Fibroblast of lung (primary cell): ENCODE data around the gene ZNF785.

Source experiments
- EZH2 ChIP-seq: IDR thresholded peaks from 2 replicates; pipeline ENCODE4 v1.5.1; 2012; ENCODE audit warnings: low read length, control low read depth, mild to moderate bottlenecking; ENCODE audit errors: missing control alignments
- TF ChIP-seq, protein P1 (sequence below), 2 donors: IDR thresholded peaks in 1 of 2; conservative IDR thresholded peaks in 1 of 2; 1 replicate in 1 of 2; 2 replicates in 1 of 2; pipeline ENCODE4 v1.5.1; 2011 to 2012; ENCODE audit warnings: low read length in 2 of 2, control low read depth in 1 of 2, inconsistent platforms in 1 of 2, low read depth in 1 of 2, mild to moderate bottlenecking in 1 of 2

DNA sequence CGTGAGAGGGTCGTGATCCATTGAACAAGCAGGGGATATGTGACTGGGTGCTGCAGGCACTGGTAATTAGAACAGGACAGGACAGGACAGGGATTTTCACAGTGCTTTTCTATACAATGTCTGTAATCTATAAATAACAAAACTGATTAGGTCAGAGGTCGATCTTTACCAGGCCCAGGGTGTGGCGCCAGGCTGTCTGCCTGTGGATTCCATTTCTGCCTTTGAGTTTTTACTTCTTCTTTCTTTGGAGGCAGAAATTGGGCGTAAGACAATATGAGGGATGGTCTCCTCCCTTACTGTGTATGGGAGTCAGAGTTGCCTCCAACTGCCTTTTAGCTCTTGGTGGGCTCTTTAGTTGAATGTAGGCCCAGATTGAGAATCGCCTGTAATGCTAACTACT is 25.8 kb downstream of the ZNF785 start:
- TF ChIP-seq, protein P1, sequence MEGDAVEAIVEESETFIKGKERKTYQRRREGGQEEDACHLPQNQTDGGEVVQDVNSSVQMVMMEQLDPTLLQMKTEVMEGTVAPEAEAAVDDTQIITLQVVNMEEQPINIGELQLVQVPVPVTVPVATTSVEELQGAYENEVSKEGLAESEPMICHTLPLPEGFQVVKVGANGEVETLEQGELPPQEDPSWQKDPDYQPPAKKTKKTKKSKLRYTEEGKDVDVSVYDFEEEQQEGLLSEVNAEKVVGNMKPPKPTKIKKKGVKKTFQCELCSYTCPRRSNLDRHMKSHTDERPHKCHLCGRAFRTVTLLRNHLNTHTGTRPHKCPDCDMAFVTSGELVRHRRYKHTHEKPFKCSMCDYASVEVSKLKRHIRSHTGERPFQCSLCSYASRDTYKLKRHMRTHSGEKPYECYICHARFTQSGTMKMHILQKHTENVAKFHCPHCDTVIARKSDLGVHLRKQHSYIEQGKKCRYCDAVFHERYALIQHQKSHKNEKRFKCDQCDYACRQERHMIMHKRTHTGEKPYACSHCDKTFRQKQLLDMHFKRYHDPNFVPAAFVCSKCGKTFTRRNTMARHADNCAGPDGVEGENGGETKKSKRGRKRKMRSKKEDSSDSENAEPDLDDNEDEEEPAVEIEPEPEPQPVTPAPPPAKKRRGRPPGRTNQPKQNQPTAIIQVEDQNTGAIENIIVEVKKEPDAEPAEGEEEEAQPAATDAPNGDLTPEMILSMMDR (conservative IDR thresholded peaks at IDR 0.05 in 1 of 2, IDR thresholded peaks at IDR 0.05 in 1 of 2; ENCODE audit: low read depth in 1 of 2, low read length in 2 of 2) = no peak
- no peak for TF ChIP-seq EZH2
